CD14-positive monocyte (primary cell): Measurements from ENCODE around the gene RPL15. TPM values are rescaled to one million over a fixed set of nuclear protein-coding genes. Genes with fewer than 3 reads are reported as not detected.

ENCODE experiments used
- DNase-seq, 3 donors: peaks; one replicate each; pipeline ENCODE4 v3.0.0-alpha.2; 2011 to 2022
- H2AFZ ChIP-seq: 2 replicates; pipeline ENCODE4 v1.6.0; 2012; ENCODE audit warnings: mild to moderate bottlenecking, low read depth, low read length, inconsistent platforms; ENCODE audit not compliant: insufficient read depth, poor library complexity, severe bottlenecking
- H3K27ac ChIP-seq, 2 donors: 1 replicate in 1 of 2; 2 replicates in 1 of 2; pipeline ENCODE4 v1.5.1; 2012 to 2013; ENCODE audit warnings: low read length in 2 of 2, control low read depth in 1 of 2, inconsistent platforms in 1 of 2, low read depth in 1 of 2, mild to moderate bottlenecking in 1 of 2
- H3K27me3 ChIP-seq, 2 donors: one replicate each; pipeline versions ENCODE4 v1.6.0 to v1.6.1; 2011 to 2013; ENCODE audit warnings: low read length in 2 of 2; ENCODE audit not compliant: control insufficient read depth in 2 of 2, insufficient read depth in 2 of 2
- H3K36me3 ChIP-seq, 2 donors: replicated peaks in 1 of 2; 1 replicate in 1 of 2; 2 replicates in 1 of 2; pipeline versions ENCODE4 v1.5.1 to v1.6.1; 2012 to 2013; ENCODE audit warnings: low read length in 2 of 2, control low read depth in 1 of 2, inconsistent platforms in 1 of 2, mild to moderate bottlenecking in 1 of 2; ENCODE audit not compliant: insufficient read depth in 2 of 2, control insufficient read depth in 1 of 2
- H3K4me1 ChIP-seq, 2 donors: 1 replicate in 1 of 2; 2 replicates in 1 of 2; pipeline versions ENCODE4 v1.5.1 to v1.6.1; 2012 to 2013; ENCODE audit warnings: low read length in 2 of 2, control low read depth in 1 of 2, inconsistent platforms in 1 of 2, mild to moderate bottlenecking in 1 of 2, moderate library complexity in 1 of 2; ENCODE audit not compliant: insufficient read depth in 2 of 2, control insufficient read depth in 1 of 2
- H3K4me2 ChIP-seq: replicated peaks from 2 replicates; pipeline ENCODE3; 2012; ENCODE audit warnings: low read length, moderate library complexity, mild to moderate bottlenecking; ENCODE audit not compliant: poor library complexity, severe bottlenecking; ENCODE audit errors: extremely low read depth
- H3K4me3 ChIP-seq, 3 experiments: fragments of 200-600 bp in 1 of 3; sonication (generic) in 1 of 3; replicated peaks in 1 of 3; 1 replicate in 2 of 3; 2 replicates in 1 of 3; pipeline ENCODE4 v1.5.1; 2011 to 2013; ENCODE audit warnings: low read length in 3 of 3, mild to moderate bottlenecking in 3 of 3, control low read depth in 2 of 3, low read depth in 2 of 3, inconsistent platforms in 1 of 3, moderate library complexity in 1 of 3
- H3K79me2 ChIP-seq: 2 replicates; pipeline ENCODE4 v1.6.0; 2012; ENCODE audit warnings: mild to moderate bottlenecking, control low read depth, inconsistent platforms, low read length, moderate library complexity; ENCODE audit not compliant: insufficient read depth
- H3K9ac ChIP-seq: 2 replicates; pipeline ENCODE4 v1.6.0; 2017; ENCODE audit warnings: low read length, mild to moderate bottlenecking; ENCODE audit not compliant: insufficient read depth, poor library complexity, severe bottlenecking
- H3K9me3 ChIP-seq, 2 donors: replicated peaks in 1 of 2; 1 replicate in 1 of 2; 2 replicates in 1 of 2; pipeline versions ENCODE4 v1.5.1 to v1.6.1; 2012 to 2013; ENCODE audit warnings: low read length in 2 of 2, control low read depth in 1 of 2; ENCODE audit not compliant: control insufficient read depth in 1 of 2, insufficient read depth in 1 of 2
- H4K20me1 ChIP-seq: 2 replicates; pipeline ENCODE4 v1.6.0; 2012; ENCODE audit warnings: mild to moderate bottlenecking, low read length, control low read depth, moderate library complexity; ENCODE audit not compliant: insufficient read depth
- H3K27ac Mint-ChIP-seq, 7 donors: one replicate each; pipeline ENCODE4 v1.8.0; 2020; ENCODE audit warnings: mild to moderate bottlenecking in 7 of 7, mixed read lengths in 7 of 7, moderate library complexity in 6 of 7, inconsistent platforms in 2 of 7
- H3K27me3 Mint-ChIP-seq, 3 donors: one replicate each; pipeline ENCODE4 v1.8.0; 2021 to 2022; ENCODE audit warnings: low read depth in 3 of 3, mild to moderate bottlenecking in 3 of 3, mixed read lengths in 3 of 3, moderate library complexity in 3 of 3, inconsistent platforms in 1 of 3
- H3K36me3 Mint-ChIP-seq, 2 donors: one replicate each; pipeline ENCODE4 v1.8.0; 2020; ENCODE audit warnings: mixed read lengths in 2 of 2, inconsistent platforms in 1 of 2, mild to moderate bottlenecking in 1 of 2
- H3K4me1 Mint-ChIP-seq: one replicate; pipeline ENCODE4 v1.8.0; 2020; ENCODE audit warnings: mild to moderate bottlenecking, mixed read lengths
- H3K4me3 Mint-ChIP-seq, 2 donors: one replicate each; pipeline ENCODE4 v1.8.0; 2020; ENCODE audit warnings: mild to moderate bottlenecking in 2 of 2, mixed read lengths in 2 of 2, moderate library complexity in 1 of 2
- H3K9me3 Mint-ChIP-seq, 7 donors: one replicate each; pipeline ENCODE4 v1.8.0; 2020 to 2022; ENCODE audit warnings: mixed read lengths in 7 of 7, mild to moderate bottlenecking in 6 of 7, moderate library complexity in 6 of 7, inconsistent platforms in 2 of 7
- intact Hi-C, 2 donors: fragments of 100-400 bp; cut with micrococcal nuclease; formaldehyde crosslinking; loops; one replicate each; pipeline versions ENCODE4 v1.15.0 to v1.15.1; 2023
- polyA plus RNA-seq, 3 donors: library from polyadenylated mRNA; depleted of rRNA in 1 of 3; unstranded in 2 of 3; stranded (reverse) in 1 of 3; fragments of 300-500 nt in 2 of 3; fragments of >200 nt in 1 of 3; fragmentation: Illumina TruSeq in 2 of 3; gene quantifications; 1 replicate in 2 of 3; 2 replicates in 1 of 3; pipeline ENCODE4 v1.2.3, GENCODE V29; 2012 to 2021
- TF ChIP-seq, protein P1 (sequence below): fragments of 200-600 bp; IDR thresholded peaks from one replicate; pipeline ENCODE4 v1.8.0; 2022; ENCODE audit warnings: antibody characterized with exemption, mild to moderate bottlenecking

Gene RPL15
- polyA plus RNA-seq, 3 donors, result 2,510 to 3,161 (median 2,781) TPM

DNA sequence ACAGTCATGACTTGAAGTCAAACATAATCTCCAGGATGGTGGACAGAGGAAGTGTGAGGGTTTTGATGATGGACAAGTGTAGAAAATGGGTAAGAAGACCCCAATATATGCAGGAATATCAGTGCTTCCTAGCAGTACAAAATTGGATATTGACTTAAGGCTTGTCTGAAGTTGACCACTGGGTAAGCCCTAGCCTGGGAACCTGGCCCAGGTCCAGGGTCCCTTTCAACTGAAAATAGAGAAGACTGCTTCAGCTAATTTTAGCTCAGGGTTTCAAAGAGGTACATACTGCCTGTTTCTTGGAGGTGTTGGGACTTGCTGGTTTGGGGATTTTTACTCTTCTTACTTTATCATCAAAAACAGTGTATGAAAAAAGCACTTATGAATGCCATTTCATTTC lies 32.9 kb downstream of the RPL15 start:
- H3K9me3 Mint-ChIP-seq, result no peaks in the 10 kb centered on the region
- Histone ChIP-seq H3K27ac (peak overlapping the region in 1 of 2 donors; percentile 67), H3K36me3 (peaks cover 0 to 6% of the 10 kb centered on the region in 2 donors), H3K4me2 (peak overlapping the region; percentile 57), H3K9ac (no peak overlapping the region), H2AFZ (peak overlapping the region; percentile 9), H3K4me1 (peaks cover 20 to 25% of the 10 kb centered on the region in 2 donors), H3K9me3 (no peaks in the 10 kb centered on the region), H3K27me3 (no peaks in the 10 kb centered on the region), H4K20me1 (peaks cover 52% of the 10 kb centered on the region), H3K79me2 (peaks cover 40% of the 10 kb centered on the region), H3K4me3 (peak overlapping the region in 2 of 3 experiments; percentile 40 to 68)
- peak overlapping the region in 6 of 7 donors; percentile 33 to 85 (median 81) for H3K27ac Mint-ChIP-seq
- no peaks in the 10 kb centered on the region for H3K27me3 Mint-ChIP-seq
- TF ChIP-seq, protein P1, sequence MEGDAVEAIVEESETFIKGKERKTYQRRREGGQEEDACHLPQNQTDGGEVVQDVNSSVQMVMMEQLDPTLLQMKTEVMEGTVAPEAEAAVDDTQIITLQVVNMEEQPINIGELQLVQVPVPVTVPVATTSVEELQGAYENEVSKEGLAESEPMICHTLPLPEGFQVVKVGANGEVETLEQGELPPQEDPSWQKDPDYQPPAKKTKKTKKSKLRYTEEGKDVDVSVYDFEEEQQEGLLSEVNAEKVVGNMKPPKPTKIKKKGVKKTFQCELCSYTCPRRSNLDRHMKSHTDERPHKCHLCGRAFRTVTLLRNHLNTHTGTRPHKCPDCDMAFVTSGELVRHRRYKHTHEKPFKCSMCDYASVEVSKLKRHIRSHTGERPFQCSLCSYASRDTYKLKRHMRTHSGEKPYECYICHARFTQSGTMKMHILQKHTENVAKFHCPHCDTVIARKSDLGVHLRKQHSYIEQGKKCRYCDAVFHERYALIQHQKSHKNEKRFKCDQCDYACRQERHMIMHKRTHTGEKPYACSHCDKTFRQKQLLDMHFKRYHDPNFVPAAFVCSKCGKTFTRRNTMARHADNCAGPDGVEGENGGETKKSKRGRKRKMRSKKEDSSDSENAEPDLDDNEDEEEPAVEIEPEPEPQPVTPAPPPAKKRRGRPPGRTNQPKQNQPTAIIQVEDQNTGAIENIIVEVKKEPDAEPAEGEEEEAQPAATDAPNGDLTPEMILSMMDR, result no peak
- DNase-seq, result no peak
- peak overlapping the region in 1 of 2 donors; percentile 57 for H3K4me3 Mint-ChIP-seq
- intact Hi-C loops, result loop anchor here in 1 of 2 donors (10.0 kb wide), 2 partner anchors 745 to 1715 kb away; partner anchors contain the start of genes TOP2B and UBE2E2
- peaks cover 26% of the 10 kb centered on the region for H3K4me1 Mint-ChIP-seq
- peaks cover 5 to 9% of the 10 kb centered on the region in 2 donors for H3K36me3 Mint-ChIP-seq

DNA sequence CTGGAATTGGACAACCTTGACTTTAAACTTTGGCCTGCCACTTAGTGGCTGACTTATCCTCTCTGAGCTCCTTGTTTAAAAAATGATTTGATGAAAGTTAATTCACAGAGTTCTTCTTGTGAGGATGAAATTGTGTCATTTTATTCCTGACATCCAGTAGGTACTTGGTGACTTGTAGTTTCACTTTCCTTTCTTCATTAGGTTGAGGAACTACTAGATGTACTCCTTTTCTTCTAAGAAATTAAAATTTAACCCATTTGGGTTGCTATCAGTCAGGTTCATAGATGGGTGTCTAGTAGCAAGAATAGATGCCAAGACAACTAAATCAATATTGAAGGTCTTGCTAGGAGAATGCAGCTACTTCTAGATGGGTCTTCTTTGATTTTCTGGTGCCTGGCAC lies 33.4 kb downstream of the RPL15 start:
- Histone ChIP-seq H3K4me1 (peaks cover 18 to 25% of the 10 kb centered on the region in 2 donors), H3K79me2 (peaks cover 40% of the 10 kb centered on the region), H3K9ac (no peak overlapping the region), H3K9me3 (no peaks in the 10 kb centered on the region), H3K4me2 (peak overlapping the region; percentile 57), H2AFZ (peak overlapping the region; percentile 9), H3K27me3 (no peaks in the 10 kb centered on the region), H3K27ac (peak overlapping the region in 1 of 2 donors; percentile 67), H3K4me3 (peak overlapping the region in 2 of 3 experiments; percentile 40 to 68), H3K36me3 (peaks cover 0 to 9% of the 10 kb centered on the region in 2 donors), H4K20me1 (peaks cover 57% of the 10 kb centered on the region)
- intact Hi-C loops, result no loop called here
- DNase-seq, result peak in 2 of 3 donors; percentile 24 to 29
- Mint-ChIP-seq H3K27ac (peak overlapping the region; percentile 33 to 85 (median 80)), H3K9me3 (no peaks in the 10 kb centered on the region), H3K36me3 (peaks cover 7 to 14% of the 10 kb centered on the region in 2 donors), H3K4me3 (peak overlapping the region; percentile 57 to 62), H3K27me3 (no peaks in the 10 kb centered on the region), H3K4me1 (peaks cover 26% of the 10 kb centered on the region)
- TF ChIP-seq, protein P1, result no peak
